Endothelial cell of umbilical vein (primary cell): ENCODE measurements around the gene CCDC74A.
"Not testable (repeated sequence)": the region's sequence is repeated elsewhere in the genome, so short reads cannot be mapped to it uniquely, and the experiment has no call there.

Experiments used
- CTCF ChIP-seq, 2 donors: IDR thresholded peaks; 1 replicate in 1 of 2; 2 replicates in 1 of 2; pipeline ENCODE4 v1.5.1; 2011; ENCODE audit warnings: low read length in 2 of 2, mild to moderate bottlenecking in 2 of 2, moderate library complexity in 2 of 2, control low read depth in 1 of 2, inconsistent platforms in 1 of 2, low read depth in 1 of 2; ENCODE audit not compliant: insufficient read depth in 1 of 2; ENCODE audit errors: extremely low read depth in 1 of 2
- MAX ChIP-seq: IDR thresholded peaks from 2 replicates; pipeline ENCODE4 v1.6.1; 2011; ENCODE audit not compliant: insufficient read depth, insufficient read length
- POLR2A ChIP-seq: IDR thresholded peaks from 2 replicates; pipeline ENCODE4 v1.6.1; 2012; ENCODE audit warnings: low read depth, mild to moderate bottlenecking, control low read depth, low read length

- not testable (repeated sequence) for TF ChIP-seq CTCF (IDR thresholded peaks at IDR 0.05; ENCODE audit: extremely low read depth in 1 of 2, insufficient read depth in 1 of 2, low read depth in 1 of 2, low read length in 2 of 2); POLR2A; MAX
Observed at GRCh38 chr2:131534965-131535364, 7.3 kb downstream of the CCDC74A start.
